ENCODE results near the gene TNNI3K. TPM values are rescaled to one million over a fixed set of nuclear protein-coding genes. Genes with fewer than 3 reads are reported as not detected.

The TNNI3K gene
- polyA plus RNA-seq, 1 of the 3 experiments (the other 2 are of a cell fraction), result 0.31 TPM

GRCh38 chr1:74420467-74420866 is 185.3 kb downstream of the TNNI3K start:
- ChIA-PET POLR2A (no interaction called here), CTCF (interaction anchor here (1.1 kb wide), 1 partner anchor 16 kb away, joined by 3 read pairs; no protein-coding TSS in a partner anchor)
- H3K27me3 ChIP-seq (ENCODE audit: insufficient read depth), result no peaks in the 10 kb centered on the region
- H3K4me3 ChIP-seq (ENCODE audit: low read depth in 2 of 2, low read length in 1 of 2), result no peak overlapping the region
- H3K4me1 ChIP-seq (ENCODE audit: control insufficient read depth in 1 of 2, insufficient read depth in 2 of 2, low read depth in 1 of 2, low read length in 1 of 2), result no peaks in the 10 kb centered on the region
- WGBS (ENCODE audit: low lambda C conversion rate), result 65% methylated on average over 2 of the region's 2 CpGs
- no peaks in the 10 kb centered on the region for H3F3A ChIP-seq (replicated peaks; ENCODE audit: insufficient read depth)
- no peak overlapping the region for H3K27ac ChIP-seq (ENCODE audit: low read depth in 2 of 2, low read length in 1 of 2)
- DNase-seq, result no peak
- TF ChIP-seq TEAD4 (IDR thresholded peaks at IDR 0.05; ENCODE audit: borderline replicate concordance, insufficient read depth) (no peak), FOXM1 (IDR thresholded peaks at IDR 0.05; ENCODE audit: low read depth) (no peak), YY1 (IDR thresholded peaks at IDR 0.05; ENCODE audit: low read depth) (no peak), IRF3 (IDR thresholded peaks at IDR 0.05; ENCODE audit: low read depth, low read length) (no peak), RAD21 (IDR thresholded peaks at IDR 0.05; ENCODE audit: low read length) (no peak)
- H3K9me3 ChIP-seq, result no peaks in the 10 kb centered on the region
- no peak overlapping the region for H2AFZ ChIP-seq (ENCODE audit: low read depth)
- no peaks in the 10 kb centered on the region for H3K36me3 ChIP-seq (replicated peaks in 1 of 2; ENCODE audit: control insufficient read depth in 1 of 2, insufficient read depth in 2 of 2, low read length in 1 of 2)
- no peaks in the 10 kb centered on the region for H4K20me1 ChIP-seq (ENCODE audit: insufficient read depth)
- no peaks in the 10 kb centered on the region for H3K9me2 ChIP-seq
- no peak overlapping the region for H3K4me2 ChIP-seq
- no peak overlapping the region for H3K9ac ChIP-seq
- H3K79me2 ChIP-seq (ENCODE audit: insufficient read depth), result no peaks in the 10 kb centered on the region

GRCh38 chr1:74422421-74423292 is 187.5 kb downstream of the TNNI3K start:
- H2AFZ ChIP-seq (ENCODE audit: low read depth), result no peak overlapping the region
- no peaks in the 10 kb centered on the region for H3F3A ChIP-seq (replicated peaks; ENCODE audit: insufficient read depth)
- H3K4me3 ChIP-seq (ENCODE audit: low read depth in 2 of 2, low read length in 1 of 2), result no peak overlapping the region
- no peaks in the 10 kb centered on the region for H3K9me3 ChIP-seq
- H3K4me2 ChIP-seq, result no peak overlapping the region
- H3K4me1 ChIP-seq (ENCODE audit: control insufficient read depth in 1 of 2, insufficient read depth in 2 of 2, low read depth in 1 of 2, low read length in 1 of 2), result no peaks in the 10 kb centered on the region; a peak in 1 of 4 replicates
- TF ChIP-seq YY1 (IDR thresholded peaks at IDR 0.05; ENCODE audit: low read depth), result no peak
- TF ChIP-seq CHD2 (IDR thresholded peaks at IDR 0.05; ENCODE audit: low read length, partially characterized antibody), result no peak
- TF ChIP-seq FOXJ3 (CRISPR knock-in tag; IDR thresholded peaks at IDR 0.05), result no peak
- TF ChIP-seq CTCF (IDR thresholded peaks at IDR 0.05), result no peak
- no peak for TF ChIP-seq FOXM1 (IDR thresholded peaks at IDR 0.05; ENCODE audit: low read depth)
- TF ChIP-seq MEF2A (IDR thresholded peaks at IDR 0.05; ENCODE audit: borderline replicate concordance, low read depth), result no peak
- TF ChIP-seq TEAD4 (IDR thresholded peaks at IDR 0.05; ENCODE audit: borderline replicate concordance, insufficient read depth), result no peak
- TF ChIP-seq FOSL2 (IDR thresholded peaks at IDR 0.05; ENCODE audit: borderline replicate concordance, low read depth), result no peak
- TF ChIP-seq GABPA (IDR thresholded peaks at IDR 0.05; ENCODE audit: low read depth), result no peak
- TF ChIP-seq PBX3 (IDR thresholded peaks at IDR 0.05), result no peak
- no peak for TF ChIP-seq RCOR1 (IDR thresholded peaks at IDR 0.05; ENCODE audit: low read length)
- TF ChIP-seq ZBTB33 (IDR thresholded peaks at IDR 0.05; ENCODE audit: borderline replicate concordance, low read depth), result no peak
- TF ChIP-seq MXI1 (IDR thresholded peaks at IDR 0.05; ENCODE audit: low read depth, low read length), result no peak
- no peak for TF ChIP-seq EZH2phosphoT487 (IDR thresholded peaks at IDR 0.05; ENCODE audit: borderline replicate concordance, low read depth)
- no peak for TF ChIP-seq SMC3 (IDR thresholded peaks at IDR 0.05; ENCODE audit: low read depth, low read length)
- TF ChIP-seq RFX5 (IDR thresholded peaks at IDR 0.05; ENCODE audit: low read length), result no peak
- TF ChIP-seq NFIC (IDR thresholded peaks at IDR 0.05; ENCODE audit: borderline replicate concordance), result no peak
- TF ChIP-seq TCF12 (IDR thresholded peaks at IDR 0.05), result no peak
- WGBS (ENCODE audit: low lambda C conversion rate), result 51% methylated on average over 4 of the region's 4 CpGs
- no peak overlapping the region for H3K27ac ChIP-seq (ENCODE audit: low read depth in 2 of 2, low read length in 1 of 2)
- no peaks in the 10 kb centered on the region for H3K36me3 ChIP-seq (replicated peaks in 1 of 2; ENCODE audit: control insufficient read depth in 1 of 2, insufficient read depth in 2 of 2, low read length in 1 of 2)
- no peaks in the 10 kb centered on the region for H4K20me1 ChIP-seq (ENCODE audit: insufficient read depth)
- CTCF ChIA-PET, result interaction anchor here (0.6 kb wide), 1 partner anchor 26 kb away, joined by 3 read pairs; no protein-coding TSS in a partner anchor
- H3K9ac ChIP-seq, result no peak overlapping the region
- H3K9me2 ChIP-seq, result no peaks in the 10 kb centered on the region
- no peak for DNase-seq
- H3K79me2 ChIP-seq (ENCODE audit: insufficient read depth), result no peaks in the 10 kb centered on the region
- POLR2A ChIA-PET, result no interaction called here
- no peaks in the 10 kb centered on the region for H3K27me3 ChIP-seq (ENCODE audit: insufficient read depth)

Measured in SK-N-SH (cell line).